SIG-M5 treated with dmso at 0.1 percent for 504 hours (cell line): Measurements from ENCODE around the gene GLCCI1.

Source experiments
- DNase-seq: peaks from one replicate; lab custom pipeline; 2025; ENCODE audit not compliant: unreplicated experiment; lab: John Stamatoyannopoulos, UW

GLCCI1 gene

DNA sequence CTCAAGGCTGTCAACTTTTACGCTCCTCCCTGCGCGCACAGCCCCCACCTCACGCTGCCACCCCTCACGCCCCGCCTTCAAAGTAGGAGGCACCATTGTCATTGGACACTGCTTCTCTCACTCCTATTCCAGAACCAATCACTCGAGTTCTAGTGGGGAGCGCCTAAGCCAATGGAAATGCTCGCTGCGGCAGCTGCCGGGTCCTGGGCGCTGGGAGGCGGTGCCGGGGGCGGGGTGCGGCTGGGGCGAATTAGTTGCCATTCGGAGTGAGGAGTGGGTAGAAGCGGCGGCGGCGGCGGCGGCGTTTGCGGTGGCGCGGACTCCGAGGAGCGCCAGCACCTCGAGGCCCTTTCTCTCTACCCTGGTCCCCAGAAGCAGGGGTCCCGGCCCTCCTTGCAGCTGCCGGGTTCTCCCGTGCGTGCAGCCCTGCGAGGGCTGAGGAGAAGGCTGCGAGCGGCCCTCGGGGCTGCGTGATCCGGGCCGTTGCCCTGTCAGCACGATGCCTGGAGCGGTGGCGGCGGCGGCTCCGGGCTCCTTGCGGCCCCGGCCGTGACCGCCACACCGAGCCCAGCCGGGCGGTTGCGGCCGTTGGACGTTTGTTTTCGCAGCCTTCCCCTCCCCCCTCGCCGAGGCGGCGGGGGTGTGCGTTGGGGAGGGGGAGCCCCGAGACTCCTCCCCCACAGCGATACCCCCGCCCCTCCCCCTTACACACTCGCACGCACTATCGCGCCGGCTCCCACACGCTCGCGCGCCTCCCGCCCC lies at the start of gene GLCCI1:
GLCCI1 (plus strand) TSS at position 253 of the 762 bp plus-strand sequence. CDS start 555 bp downstream, outside the sequence.
- peak; percentile 97 for DNase-seq

DNA sequence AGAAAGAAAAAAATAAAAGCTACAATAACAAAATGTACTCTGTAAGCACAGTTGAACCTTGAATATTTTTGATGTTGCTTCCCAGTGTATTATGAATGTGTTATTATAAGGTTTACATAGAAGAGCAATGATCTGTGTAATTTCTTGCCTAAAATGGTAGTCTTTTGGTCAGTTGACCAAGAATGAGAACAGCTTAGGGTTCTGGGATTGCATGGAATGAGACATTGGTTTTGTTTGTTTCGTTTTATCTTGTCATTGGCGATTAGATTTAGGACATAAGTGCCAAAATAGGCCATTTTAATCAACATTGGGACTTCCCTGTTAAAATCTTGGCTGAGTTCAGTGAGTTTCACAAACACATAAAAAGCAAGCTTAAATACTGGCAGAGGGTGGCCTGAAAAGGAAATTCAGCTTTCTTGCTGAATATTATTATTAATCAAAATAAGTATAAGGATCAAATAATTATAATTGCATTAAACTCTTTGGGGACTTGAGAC lies 49.1 kb upstream of the GLCCI1 start:
- no peak for DNase-seq

DNA sequence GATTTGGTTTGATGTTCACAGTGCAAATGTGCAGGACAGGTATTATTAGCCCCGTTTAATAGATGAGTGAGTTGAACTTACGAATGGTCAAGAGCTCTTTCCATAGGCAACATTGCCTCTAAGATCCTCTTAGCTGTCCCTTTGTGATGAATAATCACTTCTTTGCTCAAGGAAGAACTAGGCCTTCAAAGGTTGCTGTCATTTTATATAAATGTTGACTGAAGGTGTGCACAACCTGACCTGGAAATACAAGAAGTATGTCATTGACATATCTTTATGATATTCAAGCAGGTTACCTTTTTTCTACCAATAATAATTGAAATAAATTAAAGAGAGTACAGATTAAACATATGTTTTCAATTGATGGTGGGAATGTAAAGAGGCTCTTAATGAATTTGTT lies 48.5 kb upstream of the GLCCI1 start:
- DNase-seq, result no peak

DNA sequence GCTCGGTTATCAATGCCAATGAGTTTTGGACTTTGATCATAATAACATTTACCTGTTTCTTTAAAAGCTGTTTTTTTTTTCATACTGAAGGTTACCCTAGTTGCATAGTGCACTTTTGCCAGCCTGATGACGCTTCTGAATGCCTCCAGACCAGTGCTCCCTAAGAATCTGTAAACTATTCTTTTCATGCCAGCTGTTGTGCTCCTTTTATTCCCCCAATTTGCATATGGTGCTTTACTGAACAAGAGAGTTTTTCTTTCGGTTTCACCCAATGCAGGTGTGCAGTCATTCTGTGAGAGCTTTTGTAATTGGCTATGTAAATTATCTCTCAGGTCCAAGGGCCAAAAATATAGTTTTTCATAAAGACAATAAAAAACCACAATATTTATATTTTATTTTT lies 48.1 kb upstream of the GLCCI1 start:
- DNase-seq, result no peak

DNA sequence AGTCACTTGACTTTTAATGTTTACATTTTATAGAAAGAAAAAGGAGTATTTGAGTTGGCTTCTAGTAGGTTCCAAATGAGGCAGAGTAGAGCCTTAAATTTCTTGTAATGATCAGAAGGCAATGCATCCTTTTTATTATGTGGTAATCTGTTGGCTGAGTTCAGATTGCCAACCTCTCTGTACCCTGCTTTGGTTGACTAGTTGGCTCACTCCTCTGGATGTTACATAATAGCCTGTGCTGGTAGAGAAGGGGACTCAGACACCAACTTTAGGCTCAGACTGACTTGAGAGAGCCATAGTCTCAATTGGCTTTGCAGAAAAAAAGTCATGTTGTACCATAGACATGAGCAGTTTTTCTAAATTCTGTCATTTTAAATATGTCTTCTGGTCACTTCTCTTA lies 46.8 kb upstream of the GLCCI1 start:
- peak; percentile 4 for DNase-seq

DNA sequence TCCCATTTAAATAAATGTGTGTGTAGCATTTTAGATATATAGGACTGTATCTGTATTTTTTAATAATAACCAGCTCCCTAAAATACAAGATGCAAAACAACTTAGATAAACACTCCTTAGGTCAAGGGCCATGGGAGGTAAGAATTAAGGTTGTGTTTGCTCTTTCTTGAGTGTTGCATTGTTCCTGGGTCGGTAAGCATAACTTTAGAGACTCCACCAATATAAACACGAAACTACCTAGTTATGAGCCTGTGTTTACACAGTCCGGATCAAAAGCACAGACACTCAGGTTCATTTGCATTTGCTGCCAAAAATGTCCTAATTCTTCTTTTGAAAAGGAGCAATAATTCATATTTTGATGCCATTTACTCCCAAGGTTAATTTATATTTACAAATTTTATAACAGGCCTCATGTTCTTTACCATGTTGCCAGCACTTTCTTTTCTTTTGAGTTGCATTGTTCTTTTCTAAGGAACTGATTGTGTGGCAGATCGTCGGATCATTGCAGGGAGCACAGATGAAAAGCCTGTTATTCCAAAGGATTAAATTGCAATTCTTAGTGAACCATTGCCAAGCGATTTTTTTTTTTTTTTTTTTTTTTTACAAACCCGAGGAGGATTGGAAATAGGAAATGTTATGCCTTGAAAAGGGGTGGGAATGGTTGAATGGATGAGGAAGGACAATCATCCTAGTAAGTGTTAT lies 45.8 kb upstream of the GLCCI1 start:
- DNase-seq, result no peak

DNA sequence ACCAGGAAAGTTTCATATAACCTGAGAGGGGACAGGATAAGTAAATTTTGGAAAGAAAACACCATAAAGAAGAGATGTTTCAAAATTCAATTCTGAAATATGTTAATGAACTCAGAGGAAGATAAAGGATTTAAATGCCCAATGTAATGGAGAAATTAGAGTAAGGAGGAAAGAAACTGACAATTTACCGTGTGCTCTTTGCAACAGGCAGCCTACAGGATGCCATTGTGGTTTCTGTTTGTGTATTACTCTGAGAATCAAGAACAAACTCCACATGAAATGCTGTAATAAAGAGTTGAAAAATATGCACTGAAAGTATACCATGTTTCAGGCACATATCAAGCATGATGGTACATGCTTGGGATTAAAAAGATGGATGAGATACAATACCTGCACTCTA lies 44.8 kb upstream of the GLCCI1 start:
- DNase-seq, result no peak

DNA sequence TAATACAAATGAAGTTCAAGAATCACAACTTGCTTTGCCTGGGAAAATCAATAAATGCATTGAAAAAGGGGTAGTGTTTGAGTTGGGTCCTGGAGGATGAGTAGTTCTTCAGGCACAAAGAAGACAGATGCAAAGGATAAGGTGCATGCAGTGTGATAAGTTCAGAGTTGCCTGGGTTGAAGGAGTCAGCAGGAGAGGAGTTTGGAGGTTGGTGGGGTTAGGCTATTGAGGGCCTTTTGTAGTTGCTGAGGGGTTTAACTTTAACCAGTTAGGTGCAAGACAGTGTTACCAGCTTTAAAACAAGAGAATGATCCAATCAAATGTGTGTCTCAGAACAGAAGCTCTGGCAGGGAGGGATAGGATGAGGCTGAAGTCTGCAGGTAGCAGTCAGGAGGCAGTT lies 44.3 kb upstream of the GLCCI1 start:
- no peak for DNase-seq

DNA sequence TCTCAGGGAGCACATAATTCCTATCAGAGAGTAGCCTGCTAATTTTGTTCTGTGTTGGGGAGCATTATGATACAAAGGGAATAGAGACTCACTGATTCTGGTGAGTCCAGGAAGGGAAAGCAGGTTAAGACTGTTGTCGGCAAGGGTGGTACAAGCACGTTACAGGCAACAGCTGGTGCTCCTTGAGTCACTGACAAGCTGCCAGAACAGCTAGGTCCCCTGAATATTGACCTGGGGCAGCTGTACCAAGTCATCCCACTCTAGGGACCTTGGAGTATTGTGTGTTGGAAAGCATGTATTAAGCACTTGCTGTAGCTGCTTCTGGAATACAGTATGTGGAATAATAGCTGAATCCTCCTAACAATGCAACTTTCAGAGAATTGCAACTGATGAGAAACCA lies 37.0 kb upstream of the GLCCI1 start:
- DNase-seq, result no peak

DNA sequence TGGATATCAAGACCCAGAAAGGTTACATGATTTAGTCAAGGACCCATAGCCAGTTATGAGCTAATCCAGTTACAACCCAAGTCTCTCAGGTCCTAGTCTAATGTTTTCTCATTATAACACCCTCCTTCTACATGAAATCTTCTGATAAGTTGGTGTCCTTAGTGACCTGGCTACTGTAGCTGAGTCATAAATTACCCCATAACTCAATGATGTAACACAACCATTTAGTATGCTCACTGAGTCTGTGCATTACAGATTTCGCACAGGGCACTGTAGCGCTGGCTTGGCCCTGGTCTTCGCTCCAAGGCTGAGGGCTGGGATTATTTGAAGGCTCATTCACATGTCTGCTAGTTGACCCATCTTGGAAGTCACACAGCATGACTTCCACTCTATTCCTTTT lies 36.0 kb upstream of the GLCCI1 start:
- DNase-seq, result no peak

DNA sequence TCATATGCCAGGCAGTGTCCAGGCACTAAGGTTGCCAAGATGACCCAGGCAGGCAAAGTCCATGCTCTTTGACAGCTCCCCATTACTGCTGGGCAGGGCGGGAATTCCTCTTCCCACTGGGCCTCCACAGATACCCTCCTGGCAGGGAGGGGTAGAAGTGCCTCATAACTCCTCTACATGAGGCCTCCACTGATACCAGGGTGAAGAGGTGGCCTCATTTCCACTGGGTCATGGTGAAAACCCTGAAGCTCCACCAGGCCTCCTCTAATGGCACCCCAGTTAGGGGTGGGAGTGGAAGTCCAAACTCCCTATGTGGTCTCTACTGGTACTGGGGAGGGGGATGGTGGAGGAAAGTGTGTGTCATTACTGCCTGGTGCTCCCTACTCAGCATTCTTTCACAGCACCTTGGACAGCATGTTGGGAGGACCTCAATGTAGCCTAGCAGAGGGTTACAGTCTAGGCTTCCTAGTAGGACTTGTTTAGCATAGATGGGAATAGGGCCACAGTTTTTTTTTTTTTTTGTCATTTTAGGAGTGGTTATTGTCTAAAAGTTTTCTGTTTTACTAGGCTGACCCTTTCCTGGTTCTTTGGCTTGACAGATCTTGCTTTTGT lies 34.6 kb upstream of the GLCCI1 start:
- DNase-seq, result no peak

DNA sequence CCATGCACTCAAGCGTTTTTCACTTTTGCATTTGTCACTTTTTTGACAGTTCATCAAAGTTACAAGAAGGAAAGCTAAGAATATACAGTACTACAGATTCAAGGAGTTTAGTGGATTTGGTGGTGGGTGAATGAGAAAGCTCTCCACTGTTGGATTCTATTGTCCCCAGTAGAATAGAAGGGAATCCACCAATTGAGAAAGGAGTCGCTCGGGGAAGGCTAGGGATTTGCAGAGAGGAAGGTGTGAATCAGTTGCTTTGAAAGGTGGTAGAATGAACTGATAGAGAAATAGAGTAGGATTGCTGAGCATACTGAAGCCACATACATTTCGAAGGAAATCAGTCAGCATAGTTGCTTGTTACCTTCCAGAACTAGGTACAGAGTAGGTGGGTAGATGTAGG lies 33.7 kb upstream of the GLCCI1 start:
- no peak for DNase-seq

DNA sequence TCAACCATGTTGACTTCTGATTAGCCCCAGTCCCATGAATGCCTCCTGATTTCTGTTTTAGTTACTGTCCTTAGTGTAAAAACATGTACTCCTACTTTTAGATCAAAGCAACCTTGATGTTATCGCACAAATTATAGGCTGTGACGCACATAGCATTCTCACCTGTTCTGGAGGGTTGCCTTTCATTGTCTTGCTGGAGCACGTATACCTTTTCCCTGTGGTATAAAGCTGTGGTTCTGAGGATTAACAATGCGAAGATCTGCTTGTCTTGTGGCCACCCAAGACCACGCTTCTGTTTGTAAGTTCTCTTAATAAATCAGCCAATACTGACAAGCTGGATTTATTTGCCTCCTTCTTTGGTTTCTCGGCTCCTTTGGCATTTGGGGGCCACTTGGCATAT lies 30.1 kb upstream of the GLCCI1 start:
- DNase-seq, result no peak

DNA sequence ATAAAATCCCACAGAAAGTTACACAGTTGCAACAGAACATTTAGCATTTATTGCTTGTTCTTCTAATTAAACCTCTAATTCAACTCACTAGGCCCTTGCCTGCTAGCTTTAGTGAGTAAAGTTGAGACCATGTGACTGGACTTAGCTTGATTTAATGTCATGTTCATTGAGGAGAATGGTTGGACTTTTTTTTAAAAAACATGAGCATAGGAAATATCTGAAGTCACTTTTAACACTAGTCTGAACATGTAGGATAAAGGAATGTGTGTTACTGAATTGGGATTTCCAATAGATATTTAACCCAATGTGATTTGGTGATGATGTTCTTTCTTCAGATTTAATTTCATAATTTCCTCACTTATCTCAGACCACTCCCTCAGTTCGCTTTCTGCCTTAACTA lies 24.6 kb upstream of the GLCCI1 start:
- no peak for DNase-seq

DNA sequence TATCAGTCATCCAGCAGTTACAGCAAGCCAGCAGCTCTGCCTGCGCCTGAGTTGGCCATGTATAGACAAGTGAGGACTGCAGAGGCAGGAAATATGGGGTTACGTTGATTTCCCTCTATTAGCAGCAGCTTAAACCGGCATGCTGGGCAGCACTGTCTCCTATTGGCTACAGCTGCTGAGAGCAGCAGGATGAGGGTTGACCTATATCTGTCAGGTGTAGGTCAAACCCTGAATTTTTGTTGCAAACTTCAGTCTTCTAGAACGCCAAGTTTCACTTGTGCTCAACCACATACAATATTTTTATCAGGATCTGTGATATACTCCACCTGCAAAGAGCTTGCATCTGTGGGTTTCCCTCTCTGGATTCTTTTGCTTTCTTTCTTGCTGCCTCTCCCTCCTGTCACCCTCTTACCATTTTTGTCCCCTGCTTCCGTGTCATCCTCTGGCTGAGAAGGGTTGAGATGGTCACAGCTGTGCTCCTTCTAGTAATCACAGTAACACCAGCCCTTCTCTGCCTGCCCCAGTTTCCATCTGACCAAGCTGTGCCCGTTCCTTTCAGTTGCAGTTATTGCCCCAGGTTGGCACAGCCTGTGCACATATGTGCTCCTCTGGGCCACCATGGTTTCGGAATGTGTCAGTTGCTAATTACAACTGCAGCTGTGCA lies 23.8 kb upstream of the GLCCI1 start:
- DNase-seq, result no peak

DNA sequence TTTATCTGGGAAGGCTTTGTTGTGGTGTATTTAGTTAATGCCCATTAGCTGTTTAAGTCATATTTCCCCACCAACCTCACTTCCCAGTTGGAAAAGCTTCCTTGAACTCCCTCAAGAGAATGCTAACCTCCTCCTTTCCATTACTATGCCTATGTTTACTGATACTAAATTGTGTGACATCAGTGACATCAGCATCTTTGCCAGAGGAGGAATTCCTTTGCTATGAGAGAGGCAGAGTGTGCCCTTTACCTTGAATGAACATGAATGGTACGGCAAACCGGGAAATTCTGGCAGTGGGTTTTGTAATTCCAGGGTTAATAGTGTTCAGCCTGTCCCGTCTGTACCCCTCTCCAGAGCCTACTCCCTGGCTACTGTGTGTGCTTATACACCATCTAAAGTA lies 22.1 kb upstream of the GLCCI1 start:
- DNase-seq, result no peak

DNA sequence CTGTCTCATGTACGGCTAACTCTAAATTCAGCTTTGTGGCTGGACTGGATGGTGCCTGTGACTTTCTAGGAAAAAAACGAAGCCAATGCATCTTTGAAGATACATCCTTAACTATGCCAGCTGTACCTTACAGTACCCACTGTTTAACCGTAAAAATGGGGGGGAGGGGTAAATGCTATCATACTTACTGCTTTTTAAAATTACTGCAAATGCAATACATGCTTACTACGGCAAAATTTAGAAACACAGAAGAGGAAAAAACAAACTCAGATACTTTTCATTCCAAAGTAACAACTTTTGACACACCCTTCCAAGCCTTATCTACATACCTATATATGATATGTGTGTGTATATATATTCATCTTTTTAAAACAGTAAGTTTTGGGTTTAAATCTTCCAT lies 20.4 kb upstream of the GLCCI1 start:
- no peak for DNase-seq

DNA sequence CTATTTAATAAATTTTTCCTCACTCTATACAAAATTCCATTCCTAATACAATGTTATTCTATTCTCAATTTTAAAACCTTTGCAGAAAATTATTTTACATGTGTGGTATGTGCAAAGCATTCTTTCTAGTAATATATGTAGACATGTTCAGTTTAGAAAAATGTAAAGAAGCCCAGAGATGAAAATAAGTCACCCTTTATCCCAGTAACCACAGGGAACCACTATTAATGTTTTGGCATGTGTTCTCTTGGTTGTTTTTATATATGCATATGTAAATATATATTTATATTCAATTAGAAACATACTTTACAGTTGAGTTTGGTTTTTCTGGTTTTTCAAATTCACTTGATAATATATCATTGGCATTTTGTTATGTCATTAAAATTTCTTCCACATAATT lies 14.8 kb upstream of the GLCCI1 start:
- no peak for DNase-seq

DNA sequence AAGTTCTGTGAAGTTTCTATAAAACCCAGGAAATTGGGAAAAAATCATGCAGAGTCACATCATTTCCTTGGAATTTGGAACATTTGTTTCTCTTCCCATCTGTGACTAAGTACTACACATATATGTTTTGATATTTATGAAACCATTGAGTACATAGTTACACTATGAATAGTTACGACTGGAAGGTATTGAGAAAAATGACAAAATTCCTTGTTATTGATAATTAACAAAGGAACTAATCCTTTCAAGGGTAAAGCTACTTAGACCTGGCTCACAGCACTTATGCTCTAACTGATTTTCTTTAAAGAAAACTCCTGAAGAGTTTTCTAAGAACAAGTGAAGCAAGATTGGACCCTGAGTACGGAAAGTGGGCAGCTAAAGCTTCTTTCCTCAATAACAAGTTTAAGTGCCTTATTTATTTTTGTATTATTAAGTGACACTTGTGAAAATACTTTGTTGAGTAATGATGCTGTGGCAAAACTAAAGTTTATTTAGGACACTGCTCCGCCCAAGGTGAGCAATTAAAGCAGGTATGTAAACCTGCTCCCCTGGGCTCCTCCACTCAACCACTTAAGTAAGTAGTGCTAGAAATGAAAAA lies 12.0 kb upstream of the GLCCI1 start:
- peak; percentile 12 for DNase-seq

DNA sequence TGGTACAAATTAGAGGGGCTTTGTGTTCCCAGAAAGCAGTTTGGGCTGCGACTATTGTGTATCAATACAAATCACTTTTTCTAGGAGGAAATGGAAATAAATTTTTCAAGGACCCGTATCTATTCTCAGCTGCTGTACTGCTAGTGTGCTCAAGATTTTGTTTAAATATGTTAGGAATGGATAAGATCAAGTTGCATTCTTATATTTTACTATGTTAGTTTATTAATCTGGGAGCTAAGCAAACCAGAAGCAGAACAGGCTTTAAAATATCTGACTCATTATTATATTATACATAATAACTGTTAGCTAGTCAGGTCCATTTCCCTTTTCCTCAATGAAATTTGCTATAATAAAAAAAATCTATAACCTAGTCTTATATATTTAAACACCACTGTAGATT lies 11.1 kb upstream of the GLCCI1 start:
- no peak for DNase-seq

DNA sequence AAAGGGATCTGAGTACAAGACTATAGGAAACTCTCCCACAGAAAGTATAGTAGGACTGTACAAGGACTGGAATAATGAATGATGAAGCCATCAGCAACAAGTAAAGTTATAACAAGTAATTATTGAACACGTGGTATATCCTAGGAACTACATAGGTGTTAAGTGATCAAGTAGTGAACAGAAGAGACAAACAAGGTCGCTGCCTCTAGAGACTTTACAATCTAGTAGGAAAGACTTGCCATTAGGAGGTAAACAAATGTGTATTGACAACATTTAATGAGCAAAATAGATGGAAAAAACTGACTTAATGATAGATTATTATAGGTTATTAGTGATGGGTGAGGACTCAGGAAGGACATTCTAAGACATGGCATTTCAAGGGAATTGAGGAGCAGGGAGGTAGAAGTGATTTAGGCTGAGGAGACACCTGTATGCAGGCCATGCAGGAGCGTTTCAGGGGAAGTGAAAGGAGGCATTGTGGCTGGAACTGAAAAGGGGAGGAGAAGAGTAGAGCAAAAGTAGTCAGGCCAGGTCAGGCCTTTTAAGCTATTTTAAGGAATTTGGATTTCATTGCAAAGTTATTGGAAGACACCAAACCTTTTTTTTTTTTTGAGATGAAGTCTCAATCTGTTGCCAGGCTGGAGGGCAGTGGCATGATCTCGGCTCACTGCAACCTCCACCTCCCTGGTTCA lies 8.5 kb upstream of the GLCCI1 start:
- DNase-seq, result no peak
